Hindlimb muscle (tissue), 1 donor: Measurements from ENCODE around the gene CDAN1. TPM values are rescaled to one million over a fixed set of nuclear protein-coding genes. Genes with fewer than 3 reads are reported as not detected.
"Not testable (repeated sequence)": the region's sequence is repeated elsewhere in the genome, so short reads cannot be mapped to it uniquely, and the experiment has no call there.

Experiments
- DNase-seq: peaks from one replicate; pipeline ENCODE4 v3.0.0-alpha.2; 2013
- polyA plus RNA-seq: library from polyadenylated mRNA; unstranded; fragments of 120-200 nt; gene quantifications from one replicate; pipeline ENCODE4 v1.2.1, GENCODE V29; 2013; ENCODE audit not compliant: insufficient read length

Gene CDAN1
- polyA plus RNA-seq, 1 donor: 20.0 TPM

DNA sequence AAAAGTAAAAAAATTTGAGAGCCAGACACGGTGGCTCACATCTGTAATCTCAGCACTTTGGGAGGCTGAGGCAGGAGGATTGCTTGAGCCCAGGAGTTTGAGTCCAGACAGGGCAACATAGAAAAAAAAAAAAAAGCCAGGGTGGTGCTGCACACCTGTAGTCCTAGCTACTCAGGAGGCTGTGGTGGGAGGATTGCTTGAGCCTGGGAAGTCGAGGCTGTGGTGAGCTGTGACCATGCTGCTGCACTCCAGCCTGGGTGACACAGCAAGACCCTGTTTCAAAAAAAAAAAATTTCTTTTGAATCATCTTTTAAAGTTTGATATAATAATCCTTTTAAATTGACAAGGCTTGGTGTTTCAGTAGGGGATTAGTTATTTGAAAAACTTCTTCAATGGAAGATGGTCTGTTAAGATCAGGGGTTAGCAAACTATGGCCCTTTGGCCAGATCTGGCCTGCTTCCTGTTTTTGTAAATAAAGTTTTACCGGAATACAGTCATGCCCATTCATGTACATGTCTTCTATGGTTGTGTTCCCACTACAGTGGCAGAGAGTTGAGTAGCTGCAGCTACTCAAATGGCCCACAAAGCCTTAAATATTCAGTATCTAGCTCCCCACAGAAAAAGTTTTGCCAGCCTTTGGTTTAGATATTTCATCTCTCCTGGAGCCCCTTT lies 28.9 kb downstream of the CDAN1 start:
- no peak for DNase-seq

DNA sequence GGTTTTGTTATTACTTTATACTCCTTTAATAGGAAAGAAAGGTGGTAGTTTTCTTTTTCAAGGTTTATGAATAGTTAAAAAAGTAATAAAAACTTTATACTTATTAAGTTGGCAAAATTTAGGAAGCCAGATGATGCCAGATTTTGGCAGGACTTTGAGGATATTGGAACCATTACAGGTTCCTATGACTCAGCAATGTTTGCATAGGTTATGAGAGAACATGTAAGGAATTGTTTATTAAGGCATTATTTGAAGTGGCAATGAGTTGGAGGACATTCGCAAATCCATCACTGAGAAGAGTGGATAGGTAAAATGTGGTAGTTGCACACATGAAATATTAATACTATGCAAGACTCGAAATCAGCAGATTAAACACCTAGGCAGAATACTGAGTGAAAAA lies 29.9 kb downstream of the CDAN1 start:
- no peak for DNase-seq

DNA sequence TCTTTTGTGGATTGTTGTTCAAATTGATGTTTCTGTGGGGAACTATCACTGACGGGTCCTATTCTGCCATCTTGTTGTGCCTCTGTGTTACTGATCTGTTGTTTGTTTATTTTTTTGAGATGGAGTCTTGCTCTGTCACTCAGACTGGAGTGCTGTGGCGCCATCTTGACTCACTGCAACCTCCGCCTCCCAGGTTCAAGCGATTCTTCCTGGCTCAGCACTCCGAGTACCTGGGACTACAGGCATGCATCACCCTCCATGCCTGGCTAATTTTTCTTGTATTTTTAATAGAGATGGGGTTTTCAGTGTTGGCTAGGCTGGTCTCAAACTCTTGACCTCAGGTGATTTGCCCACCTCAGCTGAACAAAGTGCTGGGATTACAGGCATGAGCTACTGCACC lies 31.6 kb downstream of the CDAN1 start:
- DNase-seq: no peak

DNA sequence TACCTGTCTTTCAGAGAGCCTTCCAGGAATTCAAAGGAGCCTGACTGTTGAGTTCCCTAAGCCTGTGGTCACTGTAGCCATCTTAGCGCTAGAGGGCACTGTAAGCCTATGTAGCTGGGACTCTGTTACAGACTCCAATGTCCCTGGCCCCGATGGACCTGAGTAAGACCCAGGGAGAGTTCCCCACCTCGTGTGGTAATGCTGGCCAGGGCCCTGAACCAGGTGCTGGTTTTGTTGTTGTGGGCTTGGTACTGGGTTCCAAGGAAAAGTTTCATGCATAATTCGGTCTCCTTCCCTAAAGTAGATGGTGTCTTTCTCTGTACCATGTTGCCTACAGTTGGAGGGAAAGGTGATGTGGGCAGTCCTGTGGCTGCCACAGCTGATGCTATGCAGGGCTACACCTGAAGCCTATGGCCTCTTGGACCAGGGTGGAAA lies 32.4 kb downstream of the CDAN1 start:
- DNase-seq: peak; percentile 34

DNA sequence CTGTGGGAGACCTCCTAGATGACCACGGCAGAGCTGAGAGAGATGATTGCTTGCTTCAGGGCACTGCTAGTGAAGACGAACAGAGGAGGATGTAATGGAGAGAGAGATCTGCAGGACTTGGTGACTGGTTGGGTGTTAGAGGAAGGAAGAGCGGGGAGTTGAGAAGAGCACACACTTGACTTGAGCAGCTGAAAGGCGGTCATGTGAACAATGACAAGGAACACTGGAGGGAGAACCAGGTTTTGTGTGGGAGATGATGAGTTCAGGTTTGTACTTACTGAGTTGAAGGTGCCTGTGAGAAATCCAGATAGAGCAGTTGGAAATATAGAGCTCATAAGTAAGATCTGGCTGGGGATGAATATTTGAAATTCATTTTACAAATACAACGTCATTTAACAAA lies 40.3 kb downstream of the CDAN1 start:
- no peak for DNase-seq

DNA sequence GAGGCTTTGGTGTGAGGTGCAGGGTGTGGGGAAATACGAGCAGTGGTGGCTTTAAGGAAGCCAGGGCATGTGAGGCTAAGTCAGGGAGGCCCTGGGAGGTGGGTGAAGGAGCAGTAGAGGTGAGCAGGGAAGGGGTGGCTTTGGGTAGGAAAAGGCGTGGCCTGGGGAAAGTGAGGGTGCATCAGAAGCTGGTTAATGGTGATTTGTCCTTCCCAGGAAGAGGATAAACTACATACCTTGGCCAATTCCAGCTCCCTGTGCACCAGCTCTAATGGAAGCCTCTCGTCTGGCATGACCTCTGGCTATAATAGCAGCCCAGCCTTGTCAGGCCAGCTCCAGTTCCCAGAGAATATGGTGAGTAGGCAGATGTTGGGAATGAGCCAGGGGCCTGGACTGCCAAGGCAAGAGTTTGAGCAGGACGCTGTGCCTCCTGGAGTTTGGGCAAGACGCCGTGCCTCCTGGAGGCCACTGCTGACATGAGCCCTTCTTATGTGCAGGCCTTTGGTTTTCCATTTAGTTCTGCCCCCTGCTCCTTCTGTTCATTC lies 41.3 kb downstream of the CDAN1 start:
- no peak for DNase-seq

DNA sequence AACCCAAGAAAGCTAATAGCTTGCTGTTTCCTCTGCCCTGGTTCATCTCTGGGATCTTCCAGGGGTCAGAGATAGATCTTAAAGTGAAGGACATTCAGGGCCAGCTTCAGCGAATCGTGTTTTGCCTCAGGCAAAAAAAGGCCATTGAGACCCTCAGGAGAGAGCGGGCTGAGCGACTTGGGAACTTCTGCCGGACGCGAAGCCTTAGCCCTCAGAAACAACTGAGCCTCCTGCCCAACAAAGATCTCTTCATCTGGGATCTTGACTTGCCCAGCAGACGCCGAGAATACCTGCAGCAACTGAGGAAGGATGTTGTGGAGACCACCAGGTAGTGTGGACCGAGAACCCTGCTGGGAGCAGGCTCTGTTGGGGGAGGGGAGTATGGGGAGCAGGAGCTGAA lies 42.5 kb downstream of the CDAN1 start:
- DNase-seq: no peak

DNA sequence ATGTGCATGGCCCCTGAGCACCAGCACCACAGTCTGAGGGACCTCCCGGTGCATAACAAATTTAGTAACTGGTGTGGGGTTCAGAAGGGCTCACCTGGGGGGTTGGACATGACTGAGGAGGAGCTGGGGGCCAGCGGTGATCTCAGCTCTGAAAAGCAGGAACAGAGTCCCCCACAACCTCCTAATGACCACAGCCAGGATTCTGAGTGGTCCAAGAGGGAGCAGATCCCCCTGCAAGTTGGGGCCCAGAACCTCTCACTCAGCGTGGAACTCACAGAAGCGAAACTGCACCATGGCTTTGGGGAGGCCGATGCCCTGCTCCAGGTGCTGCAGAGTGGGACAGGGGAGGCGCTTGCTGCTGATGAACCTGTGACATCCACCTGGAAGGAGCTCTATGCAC lies 43.0 kb downstream of the CDAN1 start:
- no peak for DNase-seq

DNA sequence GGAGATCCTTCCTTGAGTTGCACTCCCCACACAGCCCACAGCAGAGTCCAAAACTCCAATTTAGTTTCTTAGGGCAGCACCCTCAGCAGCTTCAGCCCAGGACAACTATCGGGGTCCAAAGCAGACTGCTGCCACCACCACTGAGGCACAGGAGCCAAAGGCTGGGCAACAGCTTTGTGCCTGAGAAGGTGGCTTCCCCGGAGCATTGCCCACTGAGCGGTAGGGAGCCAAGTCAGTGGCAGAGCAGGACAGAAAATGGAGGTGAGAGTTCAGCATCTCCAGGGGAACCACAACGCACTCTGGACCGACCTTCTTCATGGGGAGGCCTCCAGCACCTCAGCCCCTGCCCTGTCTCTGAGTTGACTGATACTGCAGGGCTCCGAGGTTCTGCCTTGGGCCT lies 43.4 kb downstream of the CDAN1 start:
- DNase-seq: no peak

DNA sequence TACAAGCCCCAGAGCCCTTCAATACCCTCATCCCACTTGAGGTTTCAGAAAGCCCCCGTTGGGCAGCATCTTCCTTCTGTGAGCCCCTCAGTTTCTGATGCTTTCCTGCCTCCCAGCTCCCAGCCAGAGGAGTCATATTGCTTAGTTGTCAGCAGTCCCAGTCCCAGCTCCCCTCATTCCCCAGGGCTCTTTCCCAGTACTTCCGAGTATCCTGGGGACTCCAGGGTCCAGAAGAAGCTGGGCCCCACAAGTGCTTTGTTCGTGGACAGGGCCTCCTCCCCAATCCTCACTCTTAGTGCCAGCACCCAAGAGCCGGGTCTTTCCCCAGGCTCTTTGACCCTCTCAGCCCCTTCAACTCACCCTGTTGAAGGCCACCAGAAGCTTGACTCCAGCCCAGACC lies 43.9 kb downstream of the CDAN1 start:
- no peak for DNase-seq

DNA sequence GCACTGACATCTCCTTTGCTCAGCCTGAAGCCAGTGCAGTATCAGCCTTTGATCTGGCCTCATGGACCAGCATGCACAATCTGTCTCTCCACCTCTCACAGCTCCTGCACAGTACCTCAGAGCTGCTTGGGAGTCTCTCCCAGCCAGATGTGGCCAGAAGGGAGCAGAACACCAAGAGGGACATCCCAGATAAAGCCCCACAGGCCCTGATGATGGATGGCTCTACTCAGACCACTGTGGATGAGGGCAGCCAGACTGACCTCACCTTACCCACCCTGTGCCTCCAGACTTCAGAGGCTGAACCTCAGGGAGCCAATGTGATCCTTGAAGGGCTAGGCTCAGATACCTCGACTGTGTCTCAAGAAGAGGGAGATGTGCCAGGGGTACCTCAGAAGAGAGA lies 44.4 kb downstream of the CDAN1 start:
- no peak for DNase-seq

DNA sequence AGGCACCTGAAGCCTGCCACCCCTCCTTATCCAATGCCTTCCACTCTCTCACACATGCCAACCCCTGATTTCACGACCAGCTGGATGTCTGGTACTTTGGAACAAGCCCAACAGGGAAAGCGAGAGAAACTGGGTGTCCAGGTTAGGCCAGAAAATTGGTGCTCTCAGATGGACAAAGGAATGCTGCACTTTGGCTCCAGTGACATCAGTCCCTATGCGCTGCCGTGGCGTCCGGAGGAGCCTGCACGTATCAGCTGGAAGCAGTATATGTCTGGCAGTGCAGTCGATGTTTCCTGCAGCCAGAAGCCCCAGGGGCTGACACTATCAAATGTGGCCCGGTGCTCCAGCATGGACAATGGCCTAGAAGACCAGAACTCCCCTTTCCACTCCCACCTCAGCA lies 45.2 kb downstream of the CDAN1 start:
- DNase-seq: no peak

DNA sequence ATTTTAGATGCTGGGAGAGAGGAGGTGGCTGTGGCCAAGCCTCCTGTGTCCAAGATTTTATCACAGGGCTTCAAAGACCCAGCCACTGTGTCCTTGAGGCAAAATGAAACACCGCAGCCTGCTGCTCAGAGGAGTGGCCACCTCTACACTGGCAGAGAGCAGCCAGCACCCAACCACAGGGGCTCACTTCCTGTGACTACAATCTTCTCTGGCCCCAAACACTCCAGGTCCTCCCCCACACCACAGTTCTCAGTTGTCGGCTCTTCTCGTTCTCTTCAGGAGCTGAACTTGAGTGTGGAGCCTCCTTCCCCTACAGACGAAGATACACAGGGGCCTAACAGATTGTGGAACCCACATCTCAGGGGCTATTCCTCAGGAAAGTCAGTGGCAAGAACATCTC lies 45.6 kb downstream of the CDAN1 start:
- no peak for DNase-seq

DNA sequence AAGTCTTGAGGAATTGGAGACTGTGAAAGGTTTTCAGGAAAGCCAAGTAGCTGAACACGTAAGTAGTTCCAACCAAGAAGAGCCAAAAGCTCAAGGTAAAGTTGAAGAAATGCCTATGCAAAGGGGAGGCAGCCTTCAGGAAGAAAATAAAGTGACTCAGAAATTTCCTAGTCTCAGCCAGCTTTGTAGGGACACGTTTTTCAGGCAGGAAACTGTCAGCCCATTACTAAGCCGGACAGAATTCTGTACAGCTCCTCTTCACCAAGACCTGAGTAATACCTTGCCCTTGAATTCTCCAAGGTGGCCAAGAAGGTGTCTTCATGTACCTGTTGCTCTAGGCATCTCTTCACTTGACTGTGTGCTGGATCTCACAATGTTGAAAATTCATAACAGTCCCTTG lies 48.6 kb downstream of the CDAN1 start:
- no peak for DNase-seq

DNA sequence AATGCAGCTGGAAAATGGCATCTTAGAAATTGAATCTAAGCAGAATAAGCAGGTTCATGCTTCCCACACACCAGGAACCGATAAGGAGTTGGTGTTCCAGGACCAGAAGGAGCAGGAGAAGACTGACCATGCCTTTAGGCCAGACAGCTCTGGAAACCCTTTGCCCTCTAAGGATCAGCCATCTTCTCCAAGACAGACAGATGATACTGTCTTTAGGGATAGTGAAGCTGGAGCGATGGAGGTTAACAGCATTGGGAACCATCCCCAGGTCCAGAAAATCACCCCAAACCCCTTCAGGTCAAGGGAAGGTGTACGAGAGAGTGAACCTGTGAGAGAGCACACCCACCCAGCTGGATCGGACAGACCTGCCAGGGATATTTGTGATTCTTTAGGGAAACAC lies 49.2 kb downstream of the CDAN1 start:
- no peak for DNase-seq

DNA sequence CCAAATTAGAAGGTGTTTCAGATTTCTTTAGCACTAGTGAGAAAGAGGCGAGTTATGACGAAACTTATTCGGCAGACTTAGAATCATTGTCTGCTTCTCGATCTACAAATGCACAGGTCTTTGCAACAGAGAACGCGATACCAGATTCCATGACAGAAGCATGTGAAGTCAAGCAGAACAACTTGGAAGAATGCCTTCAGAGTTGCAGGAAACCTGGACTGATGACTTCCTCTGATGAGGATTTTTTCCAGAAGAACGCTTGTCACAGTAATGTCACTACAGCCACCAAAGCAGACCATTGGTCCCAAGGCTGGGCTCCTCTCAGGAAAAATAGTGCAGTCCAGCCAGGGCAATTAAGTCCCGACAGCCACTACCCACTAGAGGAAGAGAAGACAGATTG lies 50.6 kb downstream of the CDAN1 start:
- DNase-seq: no peak

DNA sequence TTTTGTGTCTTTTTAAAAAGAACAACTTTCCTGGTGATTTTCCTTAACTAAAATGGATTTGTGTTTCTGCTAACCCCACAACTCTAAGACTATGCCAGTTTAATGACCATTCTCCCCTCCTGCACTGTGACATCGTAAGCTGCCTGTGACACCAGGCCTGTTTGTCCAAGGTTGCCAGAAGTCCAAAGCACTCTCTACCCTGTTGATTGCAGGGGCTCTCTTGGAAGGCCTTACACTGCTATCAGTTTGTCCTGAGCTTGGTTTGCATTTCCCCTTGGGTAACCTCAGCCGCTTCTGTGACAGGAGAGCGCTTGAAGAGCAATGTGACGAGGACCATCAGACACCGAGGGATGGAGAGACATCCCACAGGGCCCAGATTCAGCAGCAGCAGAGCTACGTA lies 55.8 kb downstream of the CDAN1 start:
- no peak for DNase-seq

DNA sequence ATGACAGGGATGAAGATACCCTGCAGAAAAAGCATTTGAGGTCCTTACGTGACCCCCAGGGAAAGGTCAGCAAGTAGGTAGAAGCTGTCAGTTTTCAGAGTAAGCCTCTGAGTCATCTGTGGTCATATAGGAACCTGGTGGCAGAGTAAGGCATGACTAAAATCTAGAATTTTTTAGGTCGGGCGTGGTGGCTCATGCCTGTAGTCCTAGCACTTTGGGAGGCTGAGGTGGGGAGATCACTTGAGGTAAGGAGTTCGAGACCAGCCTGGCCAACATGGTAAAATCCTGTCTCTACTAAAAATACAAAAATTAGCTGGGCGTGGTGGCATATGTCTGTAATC lies 56.8 kb downstream of the CDAN1 start:
- DNase-seq: not testable (repeated sequence)

DNA sequence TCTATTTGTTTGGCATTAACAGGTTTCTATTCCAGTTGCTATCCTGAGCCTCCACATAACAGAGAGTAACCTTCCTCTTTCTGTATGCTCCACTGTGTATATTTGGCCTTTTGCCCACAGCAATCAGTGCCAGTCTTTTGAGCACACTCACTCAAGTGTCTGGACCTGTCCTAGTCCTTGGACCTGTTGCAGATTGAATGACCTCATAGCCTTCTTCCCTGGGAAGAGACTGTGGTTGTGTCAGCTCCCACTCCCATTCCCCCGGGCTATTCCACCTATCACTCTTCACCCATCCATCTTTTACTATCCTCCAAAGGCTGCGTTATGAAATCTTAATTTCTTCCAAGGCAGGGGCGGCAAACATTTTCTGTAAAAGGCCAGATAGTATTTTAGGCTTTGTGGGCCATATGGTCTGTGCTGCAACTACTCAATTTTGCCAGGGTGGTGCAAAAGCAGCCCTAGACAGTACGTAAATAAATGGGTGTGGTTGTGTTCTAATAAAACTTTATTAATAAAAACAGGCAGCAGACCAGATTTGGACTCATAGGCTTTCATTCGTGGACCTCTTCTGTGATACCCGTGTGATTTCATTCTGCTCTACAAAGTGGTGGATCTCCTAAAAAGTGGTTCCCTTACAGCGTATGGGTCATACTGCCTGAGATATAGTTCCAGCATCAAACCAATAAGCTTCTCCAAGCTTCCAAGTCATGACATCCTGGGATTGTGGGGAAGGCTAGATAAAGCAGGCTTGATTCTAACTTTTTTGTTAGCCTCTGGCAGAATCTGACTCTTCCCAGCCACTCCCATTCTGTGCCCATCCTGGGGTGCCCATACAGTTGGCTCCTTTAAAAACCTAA lies 57.4 kb downstream of the CDAN1 start:
- no peak for DNase-seq

DNA sequence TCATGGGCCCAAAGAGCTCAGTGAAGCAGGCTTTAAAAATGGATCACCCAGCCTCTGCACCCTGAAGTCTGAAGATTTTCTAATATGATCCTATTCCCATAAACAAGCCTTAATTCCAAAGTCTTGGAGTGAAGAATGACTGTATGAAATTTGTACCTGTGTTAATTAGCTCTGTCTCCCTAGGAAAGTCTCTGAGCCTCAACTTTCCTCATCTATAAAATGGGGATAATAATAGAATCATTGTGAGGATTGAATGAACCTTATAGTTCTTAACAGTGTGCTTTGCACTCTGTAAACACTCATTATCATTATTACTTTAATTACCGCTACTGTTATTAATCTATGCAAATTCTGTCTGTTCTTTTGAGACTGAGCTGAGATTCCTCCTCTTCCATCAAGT lies 61.9 kb downstream of the CDAN1 start:
- DNase-seq: no peak

DNA sequence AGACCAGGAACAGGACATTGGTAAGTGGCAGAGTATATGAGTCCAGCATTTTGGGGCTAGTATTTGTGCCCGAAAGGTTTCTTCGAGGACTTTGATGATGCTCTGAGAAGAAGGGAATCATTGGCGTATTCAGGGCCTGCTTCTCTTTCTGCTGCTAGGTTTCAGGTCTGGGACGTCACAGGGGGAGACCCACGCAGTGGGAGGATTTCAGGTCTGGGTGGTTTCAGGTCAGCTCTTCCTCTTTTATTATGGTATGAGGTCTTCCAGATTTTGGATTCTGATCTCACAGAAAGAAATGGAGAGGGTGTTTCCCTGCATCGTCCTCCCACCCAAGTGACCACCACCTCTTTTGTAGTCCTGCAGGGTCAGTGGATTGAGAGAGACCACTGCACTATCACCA lies 62.5 kb downstream of the CDAN1 start:
- no peak for DNase-seq
